Effector memory CD4-positive, alpha-beta T cell (primary cell): ENCODE results near the gene GPBAR1.
A peak's percentile ranks its signal among the peaks of the same experiment; 100 is the strongest.

Source experiments
- DNase-seq, 3 donors: peaks; one replicate each; pipeline ENCODE4 v3.0.0-alpha.2; 2020
- H3K27ac ChIP-seq: 2 replicates; pipeline ENCODE4 v1.7.0; 2013; ENCODE audit warnings: mild to moderate bottlenecking, low read length, moderate library complexity; ENCODE audit not compliant: insufficient read depth, poor library complexity, severe bottlenecking
- H3K27me3 ChIP-seq: replicated peaks from 2 replicates; pipeline ENCODE4 v1.7.0; 2013; ENCODE audit warnings: mild to moderate bottlenecking, low read length; ENCODE audit not compliant: insufficient read depth, control insufficient read depth, poor library complexity, severe bottlenecking
- H3K36me3 ChIP-seq: 2 replicates; pipeline ENCODE4 v1.7.0; 2013; ENCODE audit warnings: mild to moderate bottlenecking, low read length, moderate library complexity; ENCODE audit not compliant: control insufficient read depth, insufficient read depth
- H3K4me1 ChIP-seq: 2 replicates; pipeline ENCODE4 v1.7.0; 2013; ENCODE audit warnings: low read length, mild to moderate bottlenecking; ENCODE audit not compliant: control insufficient read depth, insufficient read depth, poor library complexity, severe bottlenecking
- H3K4me3 ChIP-seq: 2 replicates; pipeline ENCODE4 v1.7.0; 2013; ENCODE audit warnings: low read length, low read depth, mild to moderate bottlenecking; ENCODE audit not compliant: insufficient read depth, poor library complexity, severe bottlenecking
- H3K9me3 ChIP-seq: 2 replicates; pipeline ENCODE4 v1.7.0; 2013; ENCODE audit warnings: mild to moderate bottlenecking, low read length, moderate library complexity; ENCODE audit not compliant: control insufficient read depth

Gene GPBAR1

GRCh38 chr2:218293715-218294429 lies 33.1 kb downstream of the GPBAR1 start:
- no peak overlapping the region for H3K27ac ChIP-seq
- no peaks in the 10 kb centered on the region for H3K9me3 ChIP-seq
- H3K27me3 ChIP-seq: no peaks in the 10 kb centered on the region
- H3K4me1 ChIP-seq: peaks cover 27% of the 10 kb centered on the region
- no peak overlapping the region for H3K4me3 ChIP-seq
- H3K36me3 ChIP-seq: no peaks in the 10 kb centered on the region
- DNase-seq: no peak

GRCh38 chr2:218294430-218295022 lies 33.7 kb downstream of the GPBAR1 start:
- Histone ChIP-seq H3K4me1 (peaks cover 20% of the 10 kb centered on the region), H3K27ac (no peak overlapping the region), H3K36me3 (no peaks in the 10 kb centered on the region), H3K27me3 (no peaks in the 10 kb centered on the region), H3K4me3 (no peak overlapping the region), H3K9me3 (no peaks in the 10 kb centered on the region)
- DNase-seq: no peak

- DNase-seq: no peak
- Histone ChIP-seq H3K27me3 (no peaks in the 10 kb centered on the region), H3K4me1 (peaks cover 15% of the 10 kb centered on the region), H3K36me3 (no peaks in the 10 kb centered on the region), H3K9me3 (no peaks in the 10 kb centered on the region), H3K4me3 (no peak overlapping the region), H3K27ac (no peak overlapping the region)
Observed at GRCh38 chr2:218295029-218295428, 34.2 kb downstream of the GPBAR1 start.

- H3K4me1 ChIP-seq: peaks cover 4% of the 10 kb centered on the region
- H3K9me3 ChIP-seq: no peaks in the 10 kb centered on the region
- no peak for DNase-seq
- H3K27ac ChIP-seq: no peak overlapping the region
- H3K36me3 ChIP-seq: no peaks in the 10 kb centered on the region
- H3K4me3 ChIP-seq: no peak overlapping the region
- no peaks in the 10 kb centered on the region for H3K27me3 ChIP-seq
Observed at GRCh38 chr2:218296200-218296599, 35.4 kb downstream of the GPBAR1 start.

- H3K27me3 ChIP-seq: no peaks in the 10 kb centered on the region
- DNase-seq: no peak
- H3K4me1 ChIP-seq: no peaks in the 10 kb centered on the region
- H3K27ac ChIP-seq: no peak overlapping the region
- no peaks in the 10 kb centered on the region for H3K36me3 ChIP-seq
- no peaks in the 10 kb centered on the region for H3K9me3 ChIP-seq
- H3K4me3 ChIP-seq: no peak overlapping the region
Observed at GRCh38 chr2:218296847-218297246, 36.0 kb downstream of the GPBAR1 start.

GRCh38 chr2:218298314-218298875 lies 37.6 kb downstream of the GPBAR1 start:
- Histone ChIP-seq H3K27ac (no peak overlapping the region), H3K36me3 (no peaks in the 10 kb centered on the region), H3K27me3 (no peaks in the 10 kb centered on the region), H3K4me3 (no peak overlapping the region), H3K4me1 (no peaks in the 10 kb centered on the region), H3K9me3 (no peaks in the 10 kb centered on the region)
- no peak for DNase-seq

- Histone ChIP-seq H3K27me3 (no peaks in the 10 kb centered on the region), H3K4me1 (no peaks in the 10 kb centered on the region), H3K4me3 (no peak overlapping the region), H3K9me3 (no peaks in the 10 kb centered on the region), H3K27ac (no peak overlapping the region), H3K36me3 (no peaks in the 10 kb centered on the region)
- DNase-seq: no peak
Observed at GRCh38 chr2:218300141-218300540, 39.3 kb downstream of the GPBAR1 start.

- Histone ChIP-seq H3K27ac (no peak overlapping the region), H3K4me1 (no peaks in the 10 kb centered on the region), H3K4me3 (no peak overlapping the region), H3K27me3 (no peaks in the 10 kb centered on the region), H3K36me3 (no peaks in the 10 kb centered on the region), H3K9me3 (no peaks in the 10 kb centered on the region)
- DNase-seq: peak; percentile 67 to 80 (median 77)
Observed at GRCh38 chr2:218301176-218301819, 40.5 kb downstream of the GPBAR1 start.

- no peaks in the 10 kb centered on the region for H3K27me3 ChIP-seq
- no peaks in the 10 kb centered on the region for H3K36me3 ChIP-seq
- no peak for DNase-seq
- H3K4me3 ChIP-seq: no peak overlapping the region
- H3K27ac ChIP-seq: no peak overlapping the region
- H3K4me1 ChIP-seq: no peaks in the 10 kb centered on the region
- H3K9me3 ChIP-seq: no peaks in the 10 kb centered on the region
Observed at GRCh38 chr2:218305383-218305782, 44.6 kb downstream of the GPBAR1 start.
